Stimulated activated CD8-positive, alpha-beta memory T cell treated with anti-CD3 and anti-CD28 coated beads, Interleukin-15, amount 100 ng/mL, for 48 hours (primary cell): ENCODE data around the gene MAML3.

ENCODE experiments used
- DNase-seq, 2 donors: peaks; one replicate each; pipeline ENCODE4 v3.0.0-alpha.2; 2020; ENCODE audit warnings: low read depth in 2 of 2

The MAML3 gene

DNA sequence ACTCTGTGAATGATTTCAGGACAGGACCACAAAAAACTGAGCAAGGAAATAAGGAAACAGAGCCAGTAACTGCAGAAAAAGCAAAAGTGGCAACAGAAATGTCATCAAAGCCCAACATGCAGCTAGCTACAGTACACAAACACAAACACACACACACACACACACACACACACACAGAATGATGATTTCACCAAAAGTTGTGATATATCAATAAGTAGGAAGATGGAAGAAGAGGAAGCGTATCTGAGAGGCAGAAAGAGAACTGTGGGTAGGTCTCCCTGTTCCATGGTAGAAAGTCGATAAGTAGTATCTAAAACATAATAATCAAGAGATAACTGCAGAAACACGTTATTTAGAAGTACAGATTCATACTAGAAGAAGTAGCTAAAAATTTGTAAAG lies 340.1 kb downstream of the MAML3 start:
- DNase-seq, result no peak

- no peak for DNase-seq
Observed at GRCh38 chr4:139810710-139811109, 343.3 kb downstream of the MAML3 start.

GRCh38 chr4:139809757-139810140 lies 344.2 kb downstream of the MAML3 start:
- no peak for DNase-seq

DNA sequence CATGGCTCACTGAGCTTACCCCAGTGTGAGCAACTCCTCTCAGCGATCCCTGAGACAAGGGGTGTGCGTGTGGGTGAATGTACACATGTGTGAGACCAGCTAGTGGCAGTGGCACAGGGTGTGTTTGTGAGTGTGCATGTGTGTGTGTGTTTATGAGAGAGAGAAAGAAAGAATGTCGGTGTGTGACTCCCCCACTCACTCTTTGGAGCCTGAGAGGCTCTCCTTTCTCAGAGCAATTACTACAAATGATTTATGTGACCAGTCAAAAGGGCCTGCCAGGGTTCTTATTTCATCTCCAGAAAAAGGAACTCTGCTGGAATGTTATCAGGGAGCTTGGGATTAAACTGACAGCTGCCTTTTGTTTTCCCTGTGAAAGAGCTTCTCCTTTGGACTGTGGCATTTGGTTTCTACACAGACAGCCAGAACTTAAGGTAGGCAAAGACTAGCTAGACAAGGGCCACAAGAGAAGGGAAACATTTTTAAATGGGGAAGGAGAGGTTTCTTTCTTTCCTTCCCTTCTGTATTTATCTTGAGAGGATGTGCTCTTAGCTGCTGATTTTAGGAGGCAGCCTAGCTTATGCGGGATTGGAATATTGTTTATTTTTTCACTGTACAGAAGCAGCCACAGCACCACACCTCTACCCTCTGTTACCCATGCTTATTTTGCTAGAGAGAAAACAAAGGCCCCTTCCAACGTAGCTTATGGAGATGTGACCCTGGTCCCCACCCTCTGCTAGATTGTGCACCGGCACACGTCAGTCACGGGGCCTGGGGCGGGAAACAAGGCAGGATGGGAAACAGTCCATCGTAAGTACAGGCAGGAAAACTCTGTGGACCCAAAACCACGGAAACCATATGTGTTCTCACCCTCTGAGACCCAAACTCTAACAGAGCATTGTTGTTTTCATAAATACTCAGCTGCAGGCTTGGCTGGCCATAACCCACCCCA lies 344.9 kb downstream of the MAML3 start:
- no peak for DNase-seq

DNA sequence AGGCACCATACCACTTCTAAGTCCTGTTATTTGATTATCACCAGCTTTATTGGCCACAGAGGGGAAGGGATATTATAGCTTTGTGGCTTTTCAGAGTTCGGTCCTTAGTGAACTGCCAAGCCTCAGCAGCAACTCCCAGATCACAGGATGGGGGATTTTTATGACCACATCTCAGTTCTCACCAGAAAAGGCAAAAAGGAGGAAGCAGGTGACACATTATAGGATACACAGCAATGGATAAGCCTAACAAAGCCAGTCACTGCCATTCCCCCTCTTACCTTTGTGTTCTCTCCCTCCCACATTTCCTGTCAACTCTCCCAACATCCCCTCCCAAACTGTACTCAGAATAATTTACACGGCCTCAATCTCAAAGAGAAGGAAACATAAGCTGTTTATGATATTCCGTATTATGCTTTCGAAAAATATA lies 345.6 kb downstream of the MAML3 start:
- DNase-seq, result no peak

GRCh38 chr4:139807483-139807882 lies 346.5 kb downstream of the MAML3 start:
- DNase-seq, result no peak

DNA sequence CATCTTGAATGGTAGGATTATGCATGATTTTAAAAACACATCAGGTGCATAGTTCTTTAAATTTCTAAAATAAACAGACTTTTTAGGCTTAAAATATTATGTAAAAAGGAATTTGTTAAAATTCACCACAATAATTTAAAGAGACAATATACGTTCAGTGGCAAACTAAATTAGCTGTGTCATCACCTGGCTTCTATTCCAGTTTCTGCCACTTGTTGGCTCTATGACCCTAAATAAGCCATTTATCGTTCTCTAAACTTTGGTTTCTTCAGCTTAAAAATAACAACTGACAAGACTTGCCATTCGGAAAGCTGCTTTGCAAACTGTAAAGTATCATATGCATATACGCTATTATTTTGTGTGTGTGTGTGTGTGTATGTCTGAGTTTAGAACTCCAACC lies 347.1 kb downstream of the MAML3 start:
- DNase-seq, result no peak

DNA sequence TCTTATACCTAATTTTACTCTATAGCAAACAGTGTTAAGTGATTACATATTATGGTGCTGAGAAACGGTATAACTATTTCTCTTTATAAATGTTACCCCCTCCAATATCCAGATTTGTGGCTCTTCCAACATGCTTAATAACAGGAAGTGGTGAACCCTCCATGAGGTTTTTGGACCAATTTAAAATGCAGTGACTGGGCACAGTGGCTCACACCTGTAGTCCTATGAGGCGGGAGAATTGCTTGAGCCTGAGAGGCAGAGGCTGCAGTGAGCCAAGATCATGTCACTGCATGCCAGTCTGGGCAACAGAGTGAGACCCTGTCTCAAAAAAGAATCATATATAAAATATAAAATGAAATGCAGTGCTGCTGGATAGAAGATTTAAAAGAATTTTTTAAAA lies 351.1 kb downstream of the MAML3 start:
- DNase-seq, result no peak

- DNase-seq, result no peak
Observed at GRCh38 chr4:139802488-139802887, 351.5 kb downstream of the MAML3 start.

GRCh38 chr4:139801895-139802294 lies 352.1 kb downstream of the MAML3 start:
- DNase-seq, result no peak

DNA sequence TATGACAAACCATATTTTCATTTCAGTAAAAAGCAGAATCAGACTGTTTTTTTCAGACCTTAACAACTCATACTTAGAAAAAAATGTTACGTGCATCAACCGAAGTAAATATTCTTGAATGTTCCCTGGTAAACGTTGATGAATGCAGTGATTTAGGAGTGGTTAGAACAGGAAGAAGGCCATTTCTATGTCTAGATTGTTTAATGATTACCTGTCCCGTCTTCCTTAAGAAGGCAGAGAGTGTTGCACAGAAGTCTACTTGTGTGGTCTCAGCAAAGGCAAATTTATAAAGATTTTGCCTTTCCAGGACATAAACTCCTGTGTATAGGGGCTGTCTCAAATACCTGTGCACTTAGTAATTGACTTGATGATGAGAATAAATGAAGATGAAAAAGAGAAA lies 353.9 kb downstream of the MAML3 start:
- DNase-seq, result no peak

- DNase-seq, result no peak
Observed at GRCh38 chr4:139799615-139800014, 354.4 kb downstream of the MAML3 start.

- DNase-seq, result no peak
Observed at GRCh38 chr4:139798456-139798855, 355.5 kb downstream of the MAML3 start.

GRCh38 chr4:139797287-139797686 lies 356.7 kb downstream of the MAML3 start:
- no peak for DNase-seq

GRCh38 chr4:139795527-139796314 lies 358.3 kb downstream of the MAML3 start:
- DNase-seq, result no peak

DNA sequence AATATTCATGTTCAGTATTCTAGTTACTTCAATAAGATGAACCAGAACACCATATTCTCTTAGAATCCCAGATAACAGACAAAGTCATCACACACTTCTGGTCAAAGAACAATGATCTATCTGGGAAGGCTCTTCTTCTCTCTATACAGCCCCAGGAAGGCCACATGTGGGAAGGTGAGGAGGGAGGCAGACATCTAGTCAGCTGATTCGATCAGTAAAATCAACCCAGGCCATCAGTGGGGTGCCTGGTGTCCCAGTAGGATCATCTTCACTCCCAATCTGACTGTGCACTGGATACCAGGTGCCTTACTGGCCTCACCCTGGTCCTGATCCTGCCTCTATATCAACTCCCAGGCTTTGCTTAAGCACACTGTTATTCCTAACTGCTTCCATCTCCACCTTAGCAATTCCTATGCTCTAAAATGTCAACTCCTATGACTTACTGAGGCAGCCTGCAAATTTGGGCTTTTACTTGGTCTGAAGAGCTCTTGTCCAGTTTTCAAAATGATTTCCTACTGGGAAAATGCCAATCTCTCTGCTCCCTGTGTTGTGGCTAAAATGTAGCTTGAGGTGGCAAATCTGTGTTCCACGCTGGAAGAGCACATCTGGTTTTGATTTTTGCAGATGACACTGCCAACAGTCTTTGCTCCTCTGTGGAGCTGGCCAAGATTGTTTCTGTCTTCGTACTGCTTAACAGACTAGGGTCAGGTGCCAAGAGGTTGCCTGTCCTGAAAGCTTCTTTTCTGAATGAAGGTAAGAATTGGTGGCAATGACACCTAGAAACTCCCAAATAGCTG lies 359.6 kb downstream of the MAML3 start:
- no peak for DNase-seq

GRCh38 chr4:139791681-139792080 lies 362.3 kb downstream of the MAML3 start:
- no peak for DNase-seq

GRCh38 chr4:139790291-139790690 lies 363.7 kb downstream of the MAML3 start:
- DNase-seq, result no peak

DNA sequence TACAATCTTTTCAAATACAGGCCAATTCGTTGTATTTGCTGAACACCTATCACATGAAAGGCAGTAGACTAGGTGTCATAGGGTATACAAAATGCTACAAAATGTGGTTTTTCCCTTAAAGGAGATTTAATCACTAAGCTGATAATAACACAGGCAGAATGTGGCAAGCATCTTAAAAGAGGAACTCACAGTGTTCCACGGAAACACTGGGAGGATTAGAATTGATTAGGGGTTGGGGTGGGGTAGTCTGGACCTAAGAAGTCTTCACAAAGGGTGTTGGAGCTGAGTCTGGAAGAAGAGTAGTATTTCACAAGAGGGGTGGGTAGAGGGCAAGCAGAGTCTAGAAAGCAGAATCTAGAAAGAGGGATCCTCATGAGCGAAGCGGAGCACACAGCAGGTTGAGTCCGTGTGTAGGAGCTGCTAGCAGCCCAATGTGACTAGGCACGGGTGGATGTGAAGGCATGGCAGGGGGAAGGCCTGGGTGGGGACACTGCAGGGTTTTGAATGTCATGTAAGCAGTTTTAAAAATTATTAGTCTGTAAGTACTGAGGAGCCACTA lies 364.8 kb downstream of the MAML3 start:
- DNase-seq, result no peak

DNA sequence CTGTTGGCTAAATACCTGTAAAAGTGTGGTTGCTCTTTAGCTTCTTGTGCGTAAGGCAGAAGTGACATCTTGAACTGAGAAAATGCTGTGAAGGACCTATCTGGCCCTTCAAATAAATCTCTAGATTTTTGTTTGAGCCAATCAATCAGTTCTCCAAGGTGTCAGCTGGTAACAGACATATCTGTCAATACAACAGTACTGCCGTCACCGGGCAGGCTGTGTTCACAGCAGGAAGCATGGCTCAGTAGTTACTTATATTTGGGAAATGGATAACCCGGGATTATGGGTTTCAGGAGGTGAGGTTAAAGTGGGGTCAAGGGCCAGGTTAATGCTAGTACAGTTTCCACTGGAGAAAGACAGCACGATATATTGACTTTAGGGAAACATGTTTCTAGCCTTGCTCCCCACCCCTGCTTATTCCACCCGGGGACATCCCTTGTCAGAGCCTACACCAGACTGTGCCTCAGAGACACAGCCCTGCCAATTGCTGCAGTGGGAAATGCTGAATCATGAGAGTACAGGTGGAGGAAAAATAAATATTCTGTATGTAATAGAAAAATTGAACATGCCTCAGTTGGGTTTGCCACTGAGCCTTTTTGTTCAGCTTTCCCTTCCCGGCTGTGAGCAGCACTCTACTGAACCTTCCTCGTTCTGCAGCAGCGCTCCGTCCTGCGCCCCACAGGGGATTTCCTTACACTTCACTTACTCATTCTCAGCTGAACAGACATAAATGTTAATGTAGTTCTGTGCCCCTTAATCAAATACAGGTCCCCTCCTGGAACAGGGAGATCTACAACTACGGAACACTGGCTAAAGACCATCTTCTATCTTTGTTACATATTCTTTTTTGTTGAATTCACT lies 367.3 kb downstream of the MAML3 start:
- DNase-seq, result no peak

GRCh38 chr4:139785356-139785755 lies 368.6 kb downstream of the MAML3 start:
- no peak for DNase-seq
